ENCODE measurements around the gene AGR2.

GRCh38 chr7:16811551-16811950 is 6.8 kb upstream of the AGR2 start:
- TF ChIP-seq CTCF (IDR thresholded peaks at IDR 0.05) (no peak), POLR2A (IDR thresholded peaks at IDR 0.05; ENCODE audit: low read depth) (no peak), POLR2AphosphoS5 (IDR thresholded peaks at IDR 0.05) (no peak)

Measured in esophagus muscularis mucosa (tissue), 3 donors.